ENCODE measurements around the gene MARCHF3.

Gene MARCHF3

DNA sequence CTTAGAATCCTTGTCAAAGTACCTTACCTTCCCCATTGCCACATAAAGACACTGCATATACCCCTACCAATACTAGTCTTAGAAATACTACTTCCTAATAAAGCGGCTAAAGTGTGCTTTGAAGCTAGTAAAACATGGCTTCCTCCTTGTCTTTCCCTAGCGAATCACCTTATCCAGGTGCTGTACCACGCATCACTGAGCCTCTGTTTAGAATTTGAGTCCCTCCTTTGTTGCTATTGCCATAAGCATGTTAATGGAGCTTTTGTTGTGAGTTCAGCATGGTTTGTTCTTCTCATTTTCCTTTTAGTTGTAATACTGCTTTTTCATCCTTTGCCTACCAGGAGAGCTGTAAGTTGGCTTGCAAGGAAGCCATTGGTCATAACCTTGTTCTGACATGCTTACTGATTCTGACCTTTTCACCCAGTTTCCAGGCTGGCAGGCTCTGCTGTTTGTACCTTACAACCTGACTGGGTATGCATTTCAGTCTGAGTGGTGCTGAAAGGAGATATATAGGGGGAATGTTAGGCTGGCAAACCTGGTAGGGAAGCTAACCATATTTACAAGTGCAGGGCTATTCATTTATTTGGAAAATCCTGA lies 203.6 kb downstream of the MARCHF3 start:
- H3K36me3 ChIP-seq (ENCODE audit: insufficient read depth, low read length) = peaks cover 99% of the 10 kb centered on the region
- no peak overlapping the region for H3K4me3 ChIP-seq (ENCODE audit: low read length)
- 53% methylated on average over 3 of the region's 3 CpGs for WGBS
- H3K4me1 ChIP-seq (ENCODE audit: insufficient read depth, low read length) = peaks cover 2% of the 10 kb centered on the region; the same call in 1 of the 2 replicates
- no peak overlapping the region for H3K9ac ChIP-seq (ENCODE audit: low read depth, low read length)
- no peaks in the 10 kb centered on the region for H3K9me3 ChIP-seq (ENCODE audit: insufficient read depth, low read depth, low read length)
- peak overlapping the region; percentile 68; the same call in 1 of the 2 replicates for H3K27ac ChIP-seq (ENCODE audit: low read depth, low read length)
- H3K27me3 ChIP-seq (ENCODE audit: insufficient read depth, low read length) = no peaks in the 10 kb centered on the region

- H3K9me3 ChIP-seq (ENCODE audit: insufficient read depth, low read depth, low read length) = no peaks in the 10 kb centered on the region
- no peak overlapping the region for H3K27ac ChIP-seq (ENCODE audit: low read depth, low read length)
- peaks cover 100% of the 10 kb centered on the region for H3K36me3 ChIP-seq (ENCODE audit: insufficient read depth, low read length)
- no peak overlapping the region for H3K4me3 ChIP-seq (ENCODE audit: low read length)
- H3K9ac ChIP-seq (ENCODE audit: low read depth, low read length) = no peak overlapping the region
- WGBS = over 99% methylated on average over 4 of the region's 5 CpGs
- no peaks in the 10 kb centered on the region for H3K27me3 ChIP-seq (ENCODE audit: insufficient read depth, low read length)
- no peaks in the 10 kb centered on the region for H3K4me1 ChIP-seq (ENCODE audit: insufficient read depth, low read length)
Measured at GRCh38 chr5:126819253-126819652, 211.1 kb downstream of the MARCHF3 start.

GRCh38 chr5:126818736-126819135 lies 211.6 kb downstream of the MARCHF3 start:
- Histone ChIP-seq H3K9me3 (ENCODE audit: insufficient read depth, low read depth, low read length) (no peaks in the 10 kb centered on the region), H3K4me1 (ENCODE audit: insufficient read depth, low read length) (no peaks in the 10 kb centered on the region), H3K9ac (ENCODE audit: low read depth, low read length) (no peak overlapping the region), H3K27me3 (ENCODE audit: insufficient read depth, low read length) (no peaks in the 10 kb centered on the region), H3K27ac (ENCODE audit: low read depth, low read length) (no peak overlapping the region), H3K4me3 (ENCODE audit: low read length) (no peak overlapping the region), H3K36me3 (ENCODE audit: insufficient read depth, low read length) (peaks cover 100% of the 10 kb centered on the region)
- WGBS = 95% methylated on average over 4 of the region's 4 CpGs

Measured in HUES64 (cell line).